Activated naive CD4-positive, alpha-beta T cell treated with anti-CD3 and anti-CD28 coated beads, Interleukin-2, amount 10 ng/mL, durations not matched to agents 7 days and 5 days (primary cell): ENCODE measurements around the gene FCMR.
A peak's percentile ranks its signal among the peaks of the same experiment; 100 is the strongest.

Experiments
- CTCF ChIA-PET: fragments of 350-600 bp; sonication (Branson Sonifier 250); formaldehyde crosslinking; loops from one replicate; lab custom pipeline; 2021; ENCODE audit warnings: antibody characterized with exemption; lab: Charles Lee
- DNase-seq: peaks from one replicate; pipeline ENCODE4 v3.0.0-alpha.2; 2020
- H3K27ac Mint-ChIP-seq: one replicate; pipeline ENCODE4 v1.8.0; 2021; ENCODE audit warnings: mild to moderate bottlenecking, moderate library complexity, mixed read lengths
- H3K27me3 Mint-ChIP-seq: one replicate; pipeline ENCODE4 v1.8.0; 2021; ENCODE audit warnings: mild to moderate bottlenecking, mixed read lengths
- H3K36me3 Mint-ChIP-seq: one replicate; pipeline ENCODE4 v1.8.0; 2021; ENCODE audit warnings: mixed read lengths
- H3K4me1 Mint-ChIP-seq: one replicate; pipeline ENCODE4 v1.8.0; 2021; ENCODE audit warnings: mixed read lengths
- H3K4me3 Mint-ChIP-seq: one replicate; pipeline ENCODE4 v1.8.0; 2021; ENCODE audit warnings: mild to moderate bottlenecking, moderate library complexity, mixed read lengths
- H3K9me3 Mint-ChIP-seq: one replicate; pipeline ENCODE4 v1.8.0; 2021; ENCODE audit warnings: mixed read lengths

The FCMR gene

GRCh38 chr1:206909161-206909882, 12.4 kb downstream of the FCMR start:
- peak; percentile 58 for DNase-seq
- no peaks in the 10 kb centered on the region for H3K9me3 Mint-ChIP-seq
- H3K4me3 Mint-ChIP-seq = peak overlapping the region; percentile 38
- peaks cover 84% of the 10 kb centered on the region for H3K36me3 Mint-ChIP-seq
- peaks cover 91% of the 10 kb centered on the region for H3K4me1 Mint-ChIP-seq
- CTCF ChIA-PET = interaction anchor here (0.6 to 7.1 kb wide), 22 partner anchors 9 to 251 kb away, joined by 3 to 73 read pairs (median 5); partner anchors contain the start of genes FCMR and IL20
- H3K27ac Mint-ChIP-seq = no peak overlapping the region
- H3K27me3 Mint-ChIP-seq = no peaks in the 10 kb centered on the region

GRCh38 chr1:206908038-206908437, 13.7 kb downstream of the FCMR start:
- DNase-seq = no peak
- no peak overlapping the region for H3K4me3 Mint-ChIP-seq
- peak overlapping the region; percentile 29 for H3K27ac Mint-ChIP-seq
- peaks cover 83% of the 10 kb centered on the region for H3K36me3 Mint-ChIP-seq
- CTCF ChIA-PET = interaction anchor here (0.7 to 7.1 kb wide), 15 partner anchors 14 to 249 kb away, joined by 3 to 73 read pairs (median 5); partner anchors contain the start of gene FCMR
- no peaks in the 10 kb centered on the region for H3K27me3 Mint-ChIP-seq
- H3K9me3 Mint-ChIP-seq = no peaks in the 10 kb centered on the region
- peaks cover 84% of the 10 kb centered on the region for H3K4me1 Mint-ChIP-seq

- CTCF ChIA-PET = interaction anchor here (0.5 to 7.1 kb wide), 13 partner anchors 11 to 215 kb away, joined by 3 to 73 read pairs (median 5); partner anchors contain the start of gene IL24
- peaks cover 78% of the 10 kb centered on the region for H3K4me1 Mint-ChIP-seq
- no peaks in the 10 kb centered on the region for H3K9me3 Mint-ChIP-seq
- peaks cover 83% of the 10 kb centered on the region for H3K36me3 Mint-ChIP-seq
- DNase-seq = no peak
- no peak overlapping the region for H3K4me3 Mint-ChIP-seq
- H3K27ac Mint-ChIP-seq = no peak overlapping the region
- no peaks in the 10 kb centered on the region for H3K27me3 Mint-ChIP-seq
These were observed 14.3 kb downstream of the FCMR start for GRCh38 chr1:206907304-206907991.

GRCh38 chr1:206905295-206906164, 16.2 kb downstream of the FCMR start:
- Mint-ChIP-seq H3K27ac (peak overlapping the region; percentile 77), H3K27me3 (no peaks in the 10 kb centered on the region), H3K9me3 (no peaks in the 10 kb centered on the region), H3K4me1 (peaks cover 61% of the 10 kb centered on the region), H3K4me3 (peak overlapping the region; percentile 46), H3K36me3 (peaks cover 71% of the 10 kb centered on the region)
- CTCF ChIA-PET = interaction anchor here (0.8 to 7.1 kb wide), 15 partner anchors 9 to 241 kb away, joined by 3 to 73 read pairs (median 4); partner anchors contain the start of gene IL24
- no peak for DNase-seq

DNA sequence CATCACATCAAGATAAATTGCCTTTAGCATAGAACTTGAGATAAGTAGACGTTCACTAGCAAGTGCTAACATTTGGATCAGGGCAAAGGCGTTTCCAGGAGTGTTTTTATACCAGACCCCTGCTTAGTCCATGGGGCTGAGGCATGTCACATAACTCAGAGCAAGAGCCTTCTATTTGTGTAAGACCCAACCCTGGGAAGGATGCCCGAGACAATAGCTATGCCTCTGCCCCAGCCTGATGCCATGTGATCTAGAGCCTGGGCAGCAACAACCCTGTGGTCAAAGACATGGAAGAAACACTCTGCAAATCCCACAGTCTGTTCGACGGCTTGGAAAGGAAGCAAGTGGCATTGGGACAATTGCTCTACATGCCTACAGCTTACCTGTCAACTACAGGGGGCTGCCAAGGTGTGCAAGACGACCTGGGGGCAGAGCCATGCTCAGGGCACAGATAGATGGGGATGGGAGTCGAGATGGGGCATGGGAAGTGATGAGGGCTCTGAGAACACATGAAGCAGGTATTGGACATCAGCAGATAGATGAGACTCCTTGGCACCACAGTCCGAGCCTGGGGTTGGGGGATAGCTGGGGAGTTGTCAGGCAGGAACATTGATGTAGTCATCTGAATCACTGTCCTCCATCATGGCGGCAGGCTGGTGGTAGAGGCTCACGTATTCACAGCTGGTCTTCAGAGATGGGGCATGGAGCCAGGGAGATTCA, 17.2 kb downstream of the FCMR start:
- H3K4me3 Mint-ChIP-seq = no peak overlapping the region

DNA sequence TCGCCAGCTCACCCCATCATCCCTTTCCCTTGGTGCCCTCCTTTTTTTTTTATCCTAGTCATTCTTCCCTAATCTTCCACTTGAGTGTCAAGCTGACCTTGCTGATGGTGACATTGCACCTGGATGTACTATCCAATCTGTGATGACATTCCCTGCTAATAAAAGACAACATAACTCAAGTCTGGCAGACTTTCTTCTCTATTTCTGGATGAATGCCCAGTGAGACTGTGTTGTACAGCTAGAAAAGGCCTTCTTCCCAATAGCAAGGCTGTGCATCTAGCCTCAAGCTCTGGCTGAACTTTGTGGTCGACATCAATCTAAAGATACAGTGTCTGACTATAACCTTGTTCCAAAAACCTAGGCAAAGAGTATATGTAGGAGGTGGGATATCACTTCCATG, 18.1 kb downstream of the FCMR start:
- Mint-ChIP-seq H3K36me3 (peaks cover 60% of the 10 kb centered on the region), H3K9me3 (no peaks in the 10 kb centered on the region), H3K27me3 (peaks cover 3% of the 10 kb centered on the region), H3K4me3 (no peak overlapping the region), H3K4me1 (peaks cover 48% of the 10 kb centered on the region), H3K27ac (no peak overlapping the region)
- CTCF ChIA-PET = interaction anchor here (7.1 kb wide), 1 partner anchor 94 kb away, joined by 73 read pairs; no protein-coding TSS in a partner anchor
- no peak for DNase-seq

More for the DNA sequence above, 17.2 kb downstream of the FCMR start:
- H3K9me3 Mint-ChIP-seq = no peaks in the 10 kb centered on the region
- H3K4me1 Mint-ChIP-seq = peaks cover 51% of the 10 kb centered on the region
- DNase-seq = no peak
- H3K36me3 Mint-ChIP-seq = peaks cover 64% of the 10 kb centered on the region
- peak overlapping the region; percentile 3 for H3K27ac Mint-ChIP-seq
- H3K27me3 Mint-ChIP-seq = no peaks in the 10 kb centered on the region
- CTCF ChIA-PET = interaction anchor here (1.0 to 7.1 kb wide), 7 partner anchors 31 to 240 kb away, joined by 3 to 73 read pairs (median 4); no protein-coding TSS in a partner anchor

GRCh38 chr1:206902702-206903101, 19.0 kb downstream of the FCMR start:
- H3K9me3 Mint-ChIP-seq = no peaks in the 10 kb centered on the region
- peaks cover 5% of the 10 kb centered on the region for H3K27me3 Mint-ChIP-seq
- no peak for DNase-seq
- no peak overlapping the region for H3K27ac Mint-ChIP-seq
- peaks cover 52% of the 10 kb centered on the region for H3K36me3 Mint-ChIP-seq
- no peak overlapping the region for H3K4me3 Mint-ChIP-seq
- CTCF ChIA-PET = interaction anchor here (0.7 kb wide), 1 partner anchor 31 kb away, joined by 3 read pairs; no protein-coding TSS in a partner anchor
- H3K4me1 Mint-ChIP-seq = peaks cover 39% of the 10 kb centered on the region

GRCh38 chr1:206901944-206902343, 19.8 kb downstream of the FCMR start:
- DNase-seq = no peak
- no peaks in the 10 kb centered on the region for H3K9me3 Mint-ChIP-seq
- no peak overlapping the region for H3K4me3 Mint-ChIP-seq
- CTCF ChIA-PET = interaction anchor here (0.7 to 2.9 kb wide), 3 partner anchors 10 to 176 kb away, joined by 3 to 15 read pairs (median 4); no protein-coding TSS in a partner anchor
- H3K27me3 Mint-ChIP-seq = peaks cover 5% of the 10 kb centered on the region
- H3K27ac Mint-ChIP-seq = no peak overlapping the region
- H3K4me1 Mint-ChIP-seq = peaks cover 38% of the 10 kb centered on the region
- peaks cover 46% of the 10 kb centered on the region for H3K36me3 Mint-ChIP-seq

DNA sequence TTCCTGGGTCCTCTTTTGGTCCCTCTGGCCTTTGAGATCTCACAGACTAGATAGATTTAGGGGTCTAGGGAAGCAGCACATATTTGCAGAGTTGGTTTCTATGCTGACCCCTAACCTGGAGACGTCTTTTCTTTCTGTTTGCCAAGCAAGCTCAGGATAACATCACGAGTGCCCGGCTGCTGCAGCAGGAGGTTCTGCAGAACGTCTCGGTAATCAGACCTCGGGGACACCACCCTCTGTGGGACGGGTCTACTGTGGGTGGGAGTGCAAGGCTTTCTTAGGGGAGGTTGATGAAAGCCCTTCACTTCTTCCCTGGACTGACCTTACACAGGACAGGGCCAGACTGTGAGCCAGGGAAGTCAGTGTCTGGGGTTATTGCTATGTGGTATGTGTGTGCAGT, 21.6 kb downstream of the FCMR start:
- CTCF ChIA-PET = interaction anchor here (0.8 to 2.9 kb wide), 6 partner anchors 8 to 97 kb away, joined by 3 to 15 read pairs (median 4); no protein-coding TSS in a partner anchor
- Mint-ChIP-seq H3K27me3 (peaks cover 5% of the 10 kb centered on the region), H3K4me1 (peaks cover 20% of the 10 kb centered on the region), H3K9me3 (no peaks in the 10 kb centered on the region), H3K27ac (no peak overlapping the region), H3K36me3 (peaks cover 31% of the 10 kb centered on the region), H3K4me3 (no peak overlapping the region)
- no peak for DNase-seq

GRCh38 chr1:206899717-206900116, 22.0 kb downstream of the FCMR start:
- Mint-ChIP-seq H3K36me3 (peaks cover 27% of the 10 kb centered on the region), H3K27ac (no peak overlapping the region), H3K9me3 (no peaks in the 10 kb centered on the region), H3K27me3 (peaks cover 5% of the 10 kb centered on the region), H3K4me3 (no peak overlapping the region), H3K4me1 (peaks cover 15% of the 10 kb centered on the region)
- no peak for DNase-seq
- CTCF ChIA-PET = interaction anchor here (1.1 to 2.9 kb wide), 4 partner anchors 10 to 80 kb away, joined by 3 to 15 read pairs (median 4); no protein-coding TSS in a partner anchor

DNA sequence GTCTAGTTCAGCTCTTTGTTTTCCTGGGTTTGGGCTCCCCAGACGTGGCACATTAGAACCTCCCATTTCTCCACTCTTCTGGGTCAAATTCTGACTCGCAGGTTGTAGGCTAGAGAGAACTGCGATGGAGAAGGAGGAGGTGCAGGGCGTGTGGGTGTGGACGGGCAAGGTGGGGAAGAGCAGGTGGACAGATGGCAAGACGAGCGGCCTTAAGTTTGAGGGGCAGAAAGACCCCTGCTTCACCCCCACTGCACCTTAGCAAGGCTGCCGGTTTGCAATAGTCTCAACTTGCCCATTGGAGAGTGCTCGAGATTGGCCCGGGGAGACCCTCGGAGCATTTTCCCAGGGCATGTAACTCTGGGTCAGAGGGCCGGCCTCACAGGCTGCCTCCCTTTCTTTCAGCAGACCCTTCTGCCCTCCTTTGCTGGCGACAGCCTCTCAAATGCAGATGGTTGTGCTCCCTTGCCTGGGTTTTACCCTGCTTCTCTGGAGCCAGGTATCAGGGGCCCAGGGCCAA, 22.8 kb downstream of the FCMR start:
- Mint-ChIP-seq H3K27me3 (peaks cover 5% of the 10 kb centered on the region), H3K9me3 (no peaks in the 10 kb centered on the region), H3K27ac (peak overlapping the region; percentile 28), H3K4me1 (peaks cover 12% of the 10 kb centered on the region), H3K36me3 (peaks cover 21% of the 10 kb centered on the region), H3K4me3 (no peak overlapping the region)
- CTCF ChIA-PET = interaction anchor here (1.1 to 2.9 kb wide), 3 partner anchors 13 to 89 kb away, joined by 4 to 15 read pairs (median 9); no protein-coding TSS in a partner anchor
- DNase-seq = no peak

DNA sequence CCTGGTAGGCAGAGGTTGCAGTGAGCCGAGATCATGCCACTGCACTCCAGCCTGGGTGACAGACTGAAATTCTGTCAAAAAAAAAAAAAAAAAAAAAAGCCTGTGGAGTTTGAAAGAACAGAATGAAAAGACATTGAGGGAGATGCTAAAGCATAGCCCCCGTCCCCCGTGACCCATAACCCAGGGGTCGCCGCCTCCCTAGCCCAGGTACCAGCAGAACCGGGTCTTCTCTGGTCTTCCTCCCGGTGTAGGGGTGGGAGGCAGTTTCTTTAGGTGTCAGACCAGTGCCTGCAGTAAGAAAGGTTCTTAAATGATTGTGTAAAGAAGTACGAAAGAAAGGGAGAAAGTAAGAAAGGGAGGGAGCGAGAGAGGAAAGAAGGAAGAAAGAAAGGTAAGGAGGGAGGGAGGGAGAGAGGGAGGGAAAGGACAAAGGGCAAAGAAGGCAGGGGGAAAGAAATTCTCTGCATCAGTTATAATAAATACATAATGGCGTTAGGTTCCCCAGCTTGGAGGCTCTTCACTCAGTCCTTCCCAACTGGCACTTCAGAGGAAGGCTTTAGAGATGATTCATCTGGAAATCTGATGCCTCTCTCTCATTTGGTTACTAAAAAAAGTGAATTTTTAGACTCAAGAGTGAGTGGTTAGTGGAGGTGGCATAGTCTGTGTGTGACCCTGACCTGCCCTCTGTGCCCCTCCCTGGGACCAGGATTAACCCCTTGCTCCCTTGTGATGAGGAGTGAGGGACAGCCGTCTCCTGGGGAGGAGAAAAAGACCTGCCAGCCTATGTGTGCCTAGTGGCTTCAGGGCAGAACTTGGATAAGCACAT, 23.4 kb downstream of the FCMR start:
- Mint-ChIP-seq H3K9me3 (no peaks in the 10 kb centered on the region), H3K4me1 (peaks cover 16% of the 10 kb centered on the region), H3K27ac (no peak overlapping the region), H3K4me3 (no peak overlapping the region), H3K27me3 (peaks cover 5% of the 10 kb centered on the region), H3K36me3 (peaks cover 14% of the 10 kb centered on the region)
- DNase-seq = no peak
- CTCF ChIA-PET = interaction anchor here (1.2 to 2.2 kb wide), 2 partner anchors 14 to 89 kb away, joined by 8 to 9 read pairs; no protein-coding TSS in a partner anchor
